Suprapubic skin (tissue), 4 donors: ENCODE results near the gene OGG1. TPM values are rescaled to one million over a fixed set of nuclear protein-coding genes. Genes with fewer than 3 reads are reported as not detected.
A peak's percentile ranks its signal among the peaks of the same experiment; 100 is the strongest.

Experiments used
- DNase-seq, 2 donors: peaks; one replicate each; pipeline ENCODE4 v3.0.0-alpha.2; 2019; ENCODE audit warnings: low spot score in 2 of 2
- H3K27ac ChIP-seq: fragments of 200-600 bp; sonication (generic); one replicate; pipeline ENCODE4 v1.5.1; 2019
- H3K27me3 ChIP-seq: fragments of 200-600 bp; sonication (generic); one replicate; pipeline ENCODE4 v1.5.1; 2019
- H3K36me3 ChIP-seq: fragments of 200-600 bp; sonication (generic); one replicate; pipeline ENCODE4 v1.5.1; 2019
- H3K4me1 ChIP-seq: fragments of 200-600 bp; sonication (generic); one replicate; pipeline ENCODE4 v1.5.1; 2019
- H3K4me3 ChIP-seq: fragments of 200-600 bp; sonication (generic); one replicate; pipeline ENCODE4 v1.5.1; 2019; ENCODE audit warnings: mild to moderate bottlenecking
- H3K9me3 ChIP-seq: fragments of 200-600 bp; sonication (generic); one replicate; pipeline ENCODE4 v1.5.1; 2019
- CTCF ChIP-seq, 2 donors: fragments of 200-600 bp in 1 of 2; fragments of 450-650 bp in 1 of 2; sonication (generic) in 1 of 2; IDR thresholded peaks; one replicate each; pipeline ENCODE4 v1.5.1; 2016 to 2019; ENCODE audit warnings: antibody characterized with exemption in 2 of 2, mild to moderate bottlenecking in 1 of 2, moderate library complexity in 1 of 2
- EP300 ChIP-seq: sonication (generic); formaldehyde crosslinking; IDR thresholded peaks from one replicate; pipeline ENCODE4 v1.6.1; 2017; ENCODE audit warnings: antibody characterized with exemption
- POLR2A ChIP-seq, 2 donors: fragments of 450-650 bp; IDR thresholded peaks; one replicate each; pipeline ENCODE4 v1.6.1; 2017; ENCODE audit warnings: antibody characterized with exemption in 2 of 2, mild to moderate bottlenecking in 2 of 2, moderate library complexity in 2 of 2
- POLR2AphosphoS5 ChIP-seq, 3 donors: sonication (generic); formaldehyde crosslinking; IDR thresholded peaks; one replicate each; pipeline ENCODE4 v1.6.1; 2017; ENCODE audit warnings: antibody characterized with exemption in 3 of 3
- WGBS: methylation state at CpG from one replicate; pipeline ENCODE4 v1.1.5; 2018; 5-methylcytosine and 5-hydroxymethylcytosine counted together
- total RNA-seq, 4 donors: library from RNA; depleted of rRNA; stranded (reverse); fragments of >200 nt; gene quantifications; one replicate each; pipeline ENCODE4 v1.1.0, GENCODE V29; 2016

Gene OGG1
- total RNA-seq, 4 donors from 2014 or later: 15.7 to 29.6 (median 25.5) TPM

- WGBS: 86% methylated on average over 2 of the region's 2 CpGs
- H3K4me3 ChIP-seq: no peak overlapping the region
- no peak for DNase-seq
- no peaks in the 10 kb centered on the region for H3K27me3 ChIP-seq
- H3K36me3 ChIP-seq: no peaks in the 10 kb centered on the region
- H3K4me1 ChIP-seq: peaks cover 14% of the 10 kb centered on the region
- no peak overlapping the region for H3K27ac ChIP-seq
- TF ChIP-seq CTCF (IDR thresholded peaks at IDR 0.05) (no peak), POLR2A (IDR thresholded peaks at IDR 0.05) (no peak), EP300 (no peak), POLR2AphosphoS5 (IDR thresholded peaks at IDR 0.05) (no peak)
- no peaks in the 10 kb centered on the region for H3K9me3 ChIP-seq
Observed at GRCh38 chr3:9727743-9728142, 22.0 kb upstream of the OGG1 start.

GRCh38 chr3:9729419-9729818 lies 20.3 kb upstream of the OGG1 start:
- WGBS: 85% methylated on average over 7 of the region's 10 CpGs
- no peak for DNase-seq

GRCh38 chr3:9730657-9731205 lies 19.0 kb upstream of the OGG1 start:
- H3K27ac ChIP-seq: peak overlapping the region; percentile 99
- peaks cover 26% of the 10 kb centered on the region for H3K4me1 ChIP-seq
- TF ChIP-seq CTCF (IDR thresholded peaks at IDR 0.05) (no peak), POLR2A (IDR thresholded peaks at IDR 0.05) (no peak), EP300 (no peak)
- H3K9me3 ChIP-seq: no peaks in the 10 kb centered on the region
- H3K4me3 ChIP-seq: peak overlapping the region; percentile 96
- WGBS: 2% methylated on average over 17 of the region's 17 CpGs
- H3K36me3 ChIP-seq: peaks cover 7% of the 10 kb centered on the region
- DNase-seq: peak in 1 of 2 donors; percentile 87
- H3K27me3 ChIP-seq: no peaks in the 10 kb centered on the region

More at GRCh38 chr3:9729419-9729818, 20.3 kb upstream of the OGG1 start:
- H3K27ac ChIP-seq: no peak overlapping the region
- no peaks in the 10 kb centered on the region for H3K9me3 ChIP-seq
- no peak overlapping the region for H3K4me3 ChIP-seq
- peaks cover 26% of the 10 kb centered on the region for H3K4me1 ChIP-seq
- TF ChIP-seq POLR2AphosphoS5 (IDR thresholded peaks at IDR 0.05) (no peak), EP300 (no peak), CTCF (IDR thresholded peaks at IDR 0.05) (no peak), POLR2A (IDR thresholded peaks at IDR 0.05) (no peak)
- no peaks in the 10 kb centered on the region for H3K36me3 ChIP-seq
- H3K27me3 ChIP-seq: no peaks in the 10 kb centered on the region

GRCh38 chr3:9731206-9732079 lies 18.3 kb upstream of the OGG1 start, which contains the start of gene BRPF1:
Gene BRPF1 (plus strand): TSS chr3:9731735. CDS start chr3:9734141, 2,406 bp downstream.
- peak; percentile 100 for DNase-seq
- Histone ChIP-seq H3K9me3 (no peaks in the 10 kb centered on the region), H3K27me3 (no peaks in the 10 kb centered on the region), H3K36me3 (peaks cover 11% of the 10 kb centered on the region), H3K4me1 (peaks cover 26% of the 10 kb centered on the region), H3K27ac (peak within 1 kb of the TSS; percentile 99), H3K4me3 (peak within 1 kb of the TSS; percentile 96)
- 2% methylated on average over 14 of the region's 88 CpGs for WGBS
- no peak for TF ChIP-seq EP300
- peak in 2 of 3 donors; percentile 45 to 61 for TF ChIP-seq POLR2AphosphoS5 (IDR thresholded peaks at IDR 0.05)
- TF ChIP-seq CTCF (IDR thresholded peaks at IDR 0.05): peak in 1 of 2 donors; percentile 6
- no peak for TF ChIP-seq POLR2A (IDR thresholded peaks at IDR 0.05)
